Inferior parietal cortex (tissue), 1 donor: ENCODE data around the gene ADNP.
"Not testable (repeated sequence)": the region's sequence is repeated elsewhere in the genome, so short reads cannot be mapped to it uniquely, and the experiment has no call there.

Source experiments
- DNase-seq: peaks from one replicate; pipeline ENCODE4 v3.0.0-alpha.2; 2016; ENCODE audit errors: extremely low spot score

ADNP gene

DNA sequence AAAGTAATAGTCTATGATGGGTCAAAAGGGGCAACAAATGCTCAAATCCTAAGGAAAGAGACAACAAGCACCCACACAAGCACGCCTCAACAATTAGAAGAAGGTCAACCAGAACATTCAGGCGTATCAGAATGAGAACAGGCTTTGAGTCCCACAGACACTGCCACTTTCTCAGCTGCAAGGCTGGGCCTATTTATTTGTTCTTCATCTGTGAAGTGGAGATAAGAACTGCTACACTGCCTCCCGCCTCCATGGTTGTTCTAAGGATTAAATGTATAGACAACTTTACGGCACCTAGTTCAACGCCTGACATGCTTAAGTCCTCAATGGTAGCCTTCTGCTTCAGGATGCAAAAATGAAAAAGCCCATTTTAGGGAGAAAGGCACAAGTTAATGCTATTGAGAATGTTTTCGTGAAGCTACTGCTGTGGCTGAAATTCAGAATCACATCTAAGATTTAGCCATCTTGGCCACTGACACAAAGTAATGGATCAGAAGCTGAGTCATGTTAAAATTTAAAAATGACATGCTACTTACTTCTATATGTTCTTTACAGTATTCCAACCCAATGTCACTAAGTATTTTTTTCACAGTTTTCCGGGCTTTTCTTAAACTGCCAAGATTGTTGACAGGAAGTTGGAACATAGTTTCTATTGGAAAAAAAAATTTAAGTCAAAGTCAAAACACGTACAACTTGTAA, 27.7 kb downstream of the ADNP start:
- no peak for DNase-seq

DNA sequence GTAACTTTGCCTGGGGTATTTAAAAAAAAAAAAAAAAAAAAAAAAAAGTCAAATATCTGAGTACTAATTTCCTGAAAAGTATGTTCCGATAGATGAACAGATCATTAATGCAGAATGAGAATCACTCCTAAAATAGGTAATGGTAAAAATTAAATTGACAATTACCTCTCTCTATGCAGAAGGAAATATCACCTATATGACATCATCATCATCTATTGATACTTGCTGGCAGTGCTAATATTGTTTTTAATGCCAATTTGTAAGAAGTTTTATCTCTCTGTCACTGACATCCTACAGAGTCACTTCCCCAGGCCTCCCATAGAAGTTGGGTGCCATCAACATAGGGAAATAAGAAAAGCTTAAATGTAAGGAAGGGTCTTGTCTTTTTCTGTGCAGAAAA, 29.9 kb downstream of the ADNP start:
- DNase-seq = no peak

DNA sequence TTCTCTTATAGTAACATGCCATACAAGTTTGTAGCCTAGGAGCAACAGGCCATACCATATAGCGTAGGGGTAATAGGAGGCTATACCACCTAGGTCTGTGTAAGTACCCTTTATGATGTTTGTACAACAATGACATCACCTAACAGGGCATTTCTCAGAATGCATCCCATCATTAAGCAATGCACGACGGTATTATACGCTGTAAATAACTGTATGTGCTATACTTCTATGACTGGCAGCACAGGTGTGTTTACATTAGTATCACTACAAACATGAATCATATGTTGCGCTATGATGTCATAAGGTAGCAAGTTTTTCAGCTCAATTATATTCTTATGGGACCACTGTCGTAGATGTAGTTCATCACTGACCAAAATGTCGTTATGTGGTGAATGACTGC, 31.0 kb downstream of the ADNP start:
- no peak for DNase-seq

DNA sequence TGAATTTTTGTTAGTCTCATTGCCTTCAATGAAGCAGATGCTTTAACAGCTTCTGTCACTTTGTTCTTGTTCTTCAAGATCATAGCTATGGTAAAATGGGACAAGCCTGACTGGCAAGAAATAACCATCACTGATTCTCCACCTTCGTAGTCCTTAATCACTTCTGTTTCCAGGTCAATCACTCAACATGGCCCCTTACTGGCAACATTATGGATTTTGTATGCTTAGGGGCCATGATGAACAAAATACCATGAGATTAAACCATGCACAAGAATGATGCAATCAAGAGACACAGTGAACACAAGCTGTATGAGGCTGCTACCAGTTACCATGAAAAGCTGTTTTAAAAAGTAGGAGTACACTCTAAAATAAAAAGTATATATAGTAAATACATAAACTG, 32.8 kb downstream of the ADNP start:
- DNase-seq = no peak

DNA sequence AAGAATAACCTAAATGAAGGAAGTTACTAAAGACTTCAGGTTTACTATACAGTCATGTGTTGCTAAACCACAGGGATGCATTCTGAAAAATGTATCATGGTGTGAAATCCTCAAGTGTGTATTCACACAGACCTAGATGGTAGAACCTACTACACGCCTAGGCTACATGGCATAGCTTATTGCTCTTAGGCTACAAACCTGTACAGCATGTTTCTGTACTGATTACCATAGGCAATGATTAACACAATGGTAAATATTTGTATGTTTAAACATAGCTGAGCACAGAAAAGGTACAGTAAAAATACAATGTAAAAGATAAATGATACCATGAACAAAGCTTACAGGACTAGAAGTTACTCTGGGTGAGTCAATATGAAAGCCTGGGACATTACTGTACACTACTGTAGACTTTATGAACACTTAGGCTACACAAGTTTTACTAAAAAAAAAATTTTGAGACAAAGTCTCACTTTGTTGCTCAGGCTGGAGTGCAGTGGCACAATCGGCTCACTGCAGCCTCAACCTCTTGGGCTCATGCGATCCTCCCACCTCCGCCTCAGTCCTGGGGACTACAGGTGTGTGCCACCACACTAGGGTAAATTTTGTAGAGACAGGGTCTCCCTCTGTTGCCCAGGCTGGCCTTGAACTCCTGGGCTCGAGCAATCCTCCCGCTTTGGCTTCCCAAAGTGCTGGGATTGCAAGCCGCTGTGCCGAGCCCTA, 36.0 kb downstream of the ADNP start:
- no peak for DNase-seq

DNA sequence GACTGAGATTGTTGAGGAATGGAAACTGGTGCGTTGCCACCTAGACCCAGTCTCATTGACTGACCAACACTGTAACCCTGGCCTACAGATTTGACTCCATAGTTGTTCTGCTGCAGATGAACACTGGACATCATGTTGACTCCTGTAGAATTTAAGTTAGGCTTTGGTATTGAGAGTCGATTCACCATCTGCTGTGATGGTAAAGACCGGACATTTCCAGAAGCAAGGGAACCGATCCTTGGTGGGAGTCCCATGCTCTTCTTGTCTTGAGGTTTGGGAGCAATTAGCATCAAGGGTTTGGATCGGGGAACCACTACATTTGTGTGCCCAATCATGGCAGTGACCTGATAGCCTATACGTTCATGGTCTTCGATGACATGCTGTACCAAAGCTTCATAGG, 37.6 kb downstream of the ADNP start:
- no peak for DNase-seq

DNA sequence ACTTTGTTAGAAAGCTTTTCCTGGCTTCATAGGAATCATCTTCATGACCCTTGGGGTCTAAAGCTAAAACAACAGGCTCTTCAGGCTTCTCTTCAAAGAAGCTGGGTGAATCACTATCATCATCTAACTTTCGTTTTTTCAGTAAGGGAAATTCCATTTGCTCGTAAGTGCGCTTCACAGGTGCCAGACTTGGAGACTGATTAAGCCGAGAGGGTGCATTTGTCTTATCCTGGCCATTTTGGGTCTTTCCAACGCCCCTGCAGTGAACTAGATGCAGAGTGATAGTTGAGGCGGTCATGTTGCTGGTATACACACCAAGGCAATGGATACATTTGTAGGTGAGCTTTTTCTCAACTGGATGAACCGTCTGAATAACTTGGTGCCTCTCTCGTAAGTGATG, 38.8 kb downstream of the ADNP start:
- DNase-seq = no peak

DNA sequence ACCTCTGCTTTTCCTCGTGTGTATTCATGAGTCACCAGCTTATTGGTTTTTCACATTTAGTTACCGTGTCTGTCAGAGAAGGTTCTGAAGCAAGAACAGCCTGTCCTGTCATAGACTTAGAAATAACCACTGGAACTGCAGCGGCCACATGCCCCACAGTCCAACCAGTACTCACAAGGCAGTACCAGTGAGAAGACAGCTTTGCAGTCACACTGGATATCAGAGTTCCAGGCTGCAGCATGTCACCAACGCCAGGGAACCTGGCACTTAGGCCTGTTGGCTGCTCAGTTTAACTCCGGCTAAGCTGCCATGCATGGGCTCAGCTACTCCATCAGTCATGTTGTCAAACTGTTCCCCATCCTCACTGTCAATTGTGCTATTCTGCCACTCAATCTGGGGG, 40.1 kb downstream of the ADNP start:
- no peak for DNase-seq

DNA sequence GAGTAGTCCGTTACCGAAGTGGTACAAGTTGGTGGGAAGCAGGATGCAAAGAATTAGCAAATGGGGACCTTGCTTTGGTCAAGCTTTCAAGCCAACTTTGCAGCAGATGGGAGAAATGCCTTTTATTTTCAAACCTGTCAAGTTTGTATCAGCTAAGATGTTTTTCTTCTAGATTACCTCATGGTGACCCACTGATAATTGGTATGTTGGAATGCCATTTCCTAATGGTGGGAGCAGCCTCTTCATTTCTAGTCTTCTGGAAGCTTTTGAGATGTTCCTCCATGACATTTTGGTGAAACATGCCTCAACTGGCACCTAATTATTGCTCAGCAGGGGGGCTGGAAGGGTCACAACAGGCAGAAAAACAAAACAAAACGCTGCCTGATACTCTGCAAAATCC, 43.7 kb downstream of the ADNP start:
- no peak for DNase-seq

DNA sequence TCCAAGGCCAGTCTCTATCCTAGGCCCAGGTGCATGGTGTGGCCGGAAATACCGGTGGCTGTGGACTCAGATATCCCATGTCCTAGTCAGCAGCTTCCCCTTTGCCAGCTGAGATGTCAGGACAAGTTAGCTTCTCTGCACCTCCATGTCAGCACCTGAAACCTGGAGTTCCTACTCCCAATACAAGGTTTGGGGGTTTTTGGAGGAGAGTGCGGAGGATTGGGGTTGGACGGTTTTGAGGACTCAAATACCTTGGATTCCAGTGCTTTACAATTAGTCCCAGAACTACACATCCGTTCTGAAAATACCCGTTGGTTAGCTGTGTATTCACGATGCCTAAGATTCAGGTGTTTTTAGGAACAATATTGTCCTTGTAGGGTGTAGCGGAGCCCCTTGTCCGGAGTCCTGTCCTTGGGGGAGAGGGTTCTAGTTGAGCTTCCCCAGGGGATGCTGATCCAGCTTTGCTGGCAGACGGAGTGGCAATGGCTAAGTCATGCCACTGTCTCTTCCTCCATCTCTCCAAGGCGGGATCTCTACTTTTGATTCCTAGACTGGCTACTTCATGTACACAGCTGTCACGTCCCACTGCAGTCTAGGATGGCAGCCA, 45.0 kb downstream of the ADNP start:
- DNase-seq = no peak

DNA sequence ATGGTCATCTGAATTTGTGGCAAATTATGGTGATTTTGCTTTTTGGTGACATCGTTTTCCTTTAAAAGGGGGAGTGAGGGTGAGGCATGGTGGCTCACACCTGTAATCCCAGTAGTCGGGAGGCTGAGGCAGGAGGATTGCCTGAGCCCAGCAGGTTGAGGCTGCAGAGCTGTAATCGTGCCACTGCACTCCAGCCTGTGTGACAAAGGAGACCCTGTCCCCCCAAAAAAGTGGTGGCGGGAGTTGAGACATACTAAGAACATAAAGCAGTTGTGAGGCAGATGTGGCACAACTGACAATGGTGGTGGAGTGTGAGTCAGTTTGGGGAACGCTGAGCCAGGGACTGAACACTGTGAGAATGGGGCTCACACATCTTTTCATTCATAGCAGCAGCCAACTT, 45.5 kb downstream of the ADNP start:
- no peak for DNase-seq

DNA sequence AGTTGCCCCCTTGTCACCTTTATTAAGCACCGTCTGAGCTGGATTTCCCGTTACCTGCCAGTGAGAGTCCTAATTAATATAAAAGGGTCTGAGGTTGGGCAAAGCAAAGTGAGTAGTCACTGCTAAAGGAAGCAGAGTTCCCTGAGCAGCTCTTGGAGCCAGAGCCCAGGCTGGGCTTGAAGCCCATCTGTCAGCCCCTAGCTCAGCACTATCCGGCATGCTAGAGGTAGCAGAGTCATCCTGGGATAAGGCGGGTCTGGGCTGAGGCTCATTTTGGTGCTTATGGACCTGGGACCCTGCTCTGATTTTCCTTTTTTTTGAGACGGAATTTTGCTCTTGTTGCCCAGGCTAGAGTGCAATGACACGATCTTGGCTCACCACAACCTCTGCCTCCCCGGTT, 46.2 kb downstream of the ADNP start:
- DNase-seq = no peak

DNA sequence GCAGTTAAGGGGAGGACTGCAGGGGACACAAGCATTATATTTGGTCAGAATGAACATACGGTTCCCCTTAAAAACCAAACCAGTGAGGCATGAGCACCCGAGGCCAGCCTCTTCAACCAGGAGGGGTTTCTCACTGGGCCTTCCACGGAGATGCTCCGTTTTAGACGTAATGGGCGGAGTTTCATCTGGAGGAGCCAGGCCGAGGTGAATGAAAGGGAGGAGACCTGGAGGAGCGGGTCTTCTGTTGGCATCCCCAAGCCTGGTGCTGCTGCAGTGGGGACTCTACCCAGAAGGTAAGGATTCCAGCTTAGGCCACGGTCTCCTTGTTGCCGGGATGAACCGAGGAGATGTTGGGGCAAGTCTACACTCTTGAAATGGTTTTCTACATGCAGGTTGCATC, 47.4 kb downstream of the ADNP start:
- no peak for DNase-seq

DNA sequence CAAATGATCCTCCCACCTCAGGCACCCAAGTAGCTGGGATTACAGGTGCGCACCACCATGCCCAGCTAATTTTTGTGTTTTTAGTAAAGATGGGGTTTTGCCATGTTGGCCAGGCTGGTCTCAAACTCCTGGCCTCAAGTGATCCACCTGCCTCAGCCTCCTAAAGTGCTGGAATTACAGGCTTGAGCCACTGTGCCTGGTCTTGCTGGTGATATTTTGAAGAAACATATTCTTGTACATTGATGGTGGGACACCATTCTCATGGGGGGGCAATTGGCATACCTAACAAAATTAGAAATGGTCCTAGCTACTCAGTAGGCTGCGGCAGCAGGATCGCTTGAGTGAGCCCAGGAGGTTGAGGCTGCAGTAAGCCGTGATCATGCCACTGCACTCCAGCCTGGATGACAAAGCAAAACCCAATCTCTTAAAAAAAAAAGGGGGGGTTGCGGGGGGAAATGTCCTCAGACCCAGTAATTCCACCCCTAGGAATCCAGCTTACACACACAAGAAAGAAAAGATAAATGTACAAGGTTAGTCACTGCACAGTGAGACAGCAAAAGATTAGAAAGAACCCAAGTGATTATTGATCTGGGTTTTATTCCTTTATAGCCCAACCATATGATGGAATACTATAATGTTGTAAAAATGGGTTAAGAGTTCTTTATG, 49.3 kb downstream of the ADNP start:
- DNase-seq = not testable (repeated sequence)

DNA sequence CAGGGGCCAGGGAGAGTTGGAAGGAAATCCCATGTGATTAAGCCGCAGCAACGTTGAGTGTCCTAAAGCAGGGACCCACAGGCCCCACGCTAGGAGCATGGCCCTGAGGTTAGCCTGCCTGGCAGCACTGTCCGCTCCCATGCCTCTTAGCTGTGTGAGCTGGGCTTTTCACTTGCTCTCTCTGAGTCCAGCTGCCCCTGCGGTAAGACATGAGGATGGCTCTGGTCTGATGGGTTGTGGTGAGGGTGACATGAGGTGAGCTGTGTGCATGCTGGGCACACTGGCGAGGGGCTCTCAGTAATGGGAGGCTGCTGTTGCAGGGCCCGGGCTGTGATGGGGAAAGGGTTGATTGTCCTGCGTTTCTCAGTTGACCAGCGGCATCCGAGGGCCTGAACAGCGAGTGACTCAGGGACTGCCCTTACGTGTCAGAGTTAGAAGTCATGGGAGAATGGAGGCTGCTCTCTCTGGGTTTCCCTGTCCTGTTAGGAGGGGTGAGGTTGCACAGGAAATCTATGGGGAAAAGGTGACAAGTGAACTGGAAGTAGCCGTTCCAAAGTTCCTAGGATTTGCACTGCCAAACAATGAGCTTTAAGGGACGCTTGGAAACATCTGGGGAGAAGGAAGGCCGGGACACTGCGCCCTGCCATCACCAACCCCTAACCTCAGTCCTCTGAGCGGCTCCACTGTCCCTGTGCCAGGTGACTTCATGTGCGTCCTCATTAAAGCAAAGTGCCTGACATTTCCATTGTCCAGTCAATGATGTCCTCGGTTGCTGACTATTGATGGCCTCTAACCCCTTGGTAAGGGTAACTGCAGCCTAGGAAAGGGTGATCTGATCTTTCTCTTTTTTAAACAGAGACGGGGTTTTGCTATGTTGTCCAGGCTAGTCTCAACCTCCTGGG, 51.3 kb downstream of the ADNP start:
- DNase-seq = no peak

DNA sequence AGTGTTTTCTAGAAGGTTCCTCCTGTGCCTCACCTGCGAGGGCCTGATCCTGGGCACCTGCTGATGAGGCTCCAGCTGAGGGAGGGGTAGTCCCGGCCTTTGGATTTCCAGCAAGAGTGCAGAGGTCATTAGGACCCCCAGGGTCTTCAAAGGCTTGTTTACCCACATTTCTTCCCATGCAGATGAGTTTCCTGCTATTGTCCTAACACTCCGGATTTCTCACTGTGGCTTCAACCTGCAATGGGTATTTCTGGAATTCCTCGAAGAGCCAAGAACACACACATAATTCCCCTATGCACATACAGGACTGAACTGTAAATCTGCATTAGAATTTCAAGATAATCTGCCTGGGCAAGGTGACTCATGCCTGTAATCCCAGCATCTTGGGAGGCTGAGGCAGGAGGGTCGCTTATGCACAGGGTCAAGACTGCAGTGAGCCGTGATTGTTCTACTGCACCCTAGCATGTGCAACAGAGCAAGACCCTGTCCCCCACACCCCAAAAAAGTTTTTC, 53.9 kb downstream of the ADNP start:
- no peak for DNase-seq

DNA sequence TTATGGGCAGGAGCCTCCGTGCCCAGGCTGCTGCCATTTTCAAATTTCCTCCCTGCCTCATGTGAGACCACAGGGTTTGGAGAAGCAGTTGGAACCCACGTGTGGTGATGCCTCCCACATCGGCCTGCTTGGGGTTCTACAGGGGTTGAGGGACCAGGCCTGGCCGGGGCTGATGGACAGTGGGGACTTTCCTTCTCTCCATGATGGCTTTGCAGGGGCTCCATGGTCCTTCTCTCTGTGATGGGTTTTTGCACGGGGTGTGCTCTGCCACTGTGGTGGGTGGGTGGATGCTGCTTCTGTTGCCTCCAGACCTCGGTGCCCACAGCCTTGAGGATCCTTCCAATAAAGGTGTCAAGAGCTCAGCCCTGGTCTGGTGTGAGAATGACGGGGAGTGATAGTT, 54.4 kb downstream of the ADNP start:
- no peak for DNase-seq

DNA sequence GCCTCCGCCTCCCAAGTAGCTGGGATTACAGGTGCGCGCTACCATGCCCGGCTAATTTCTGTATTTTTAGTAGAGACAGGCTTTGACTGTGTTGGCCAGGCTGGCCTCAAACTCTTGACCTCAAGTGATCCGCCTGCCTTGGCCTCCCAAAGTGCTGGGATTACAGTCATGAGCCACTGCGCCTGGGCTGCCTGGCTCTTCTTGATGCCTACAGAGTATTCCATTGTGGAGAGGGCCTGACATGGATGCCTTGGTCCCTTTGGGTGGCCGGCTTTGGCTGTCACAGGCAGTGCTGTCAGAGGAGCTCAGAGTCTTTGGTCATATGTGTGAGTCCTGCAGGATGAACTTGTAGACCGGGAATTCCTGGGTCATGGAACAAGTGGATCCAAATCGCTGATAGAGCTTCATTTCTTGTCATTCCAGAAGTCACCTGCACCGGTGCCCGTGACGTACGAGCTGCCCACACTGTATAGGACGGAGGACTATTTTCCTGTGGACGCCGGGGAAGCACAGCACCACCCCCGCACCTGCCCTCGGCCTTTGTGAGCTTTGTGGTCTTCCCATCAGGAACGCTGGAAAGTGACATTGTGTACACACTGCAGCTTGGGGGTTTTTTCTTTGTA, 55.1 kb downstream of the ADNP start:
- no peak for DNase-seq

DNA sequence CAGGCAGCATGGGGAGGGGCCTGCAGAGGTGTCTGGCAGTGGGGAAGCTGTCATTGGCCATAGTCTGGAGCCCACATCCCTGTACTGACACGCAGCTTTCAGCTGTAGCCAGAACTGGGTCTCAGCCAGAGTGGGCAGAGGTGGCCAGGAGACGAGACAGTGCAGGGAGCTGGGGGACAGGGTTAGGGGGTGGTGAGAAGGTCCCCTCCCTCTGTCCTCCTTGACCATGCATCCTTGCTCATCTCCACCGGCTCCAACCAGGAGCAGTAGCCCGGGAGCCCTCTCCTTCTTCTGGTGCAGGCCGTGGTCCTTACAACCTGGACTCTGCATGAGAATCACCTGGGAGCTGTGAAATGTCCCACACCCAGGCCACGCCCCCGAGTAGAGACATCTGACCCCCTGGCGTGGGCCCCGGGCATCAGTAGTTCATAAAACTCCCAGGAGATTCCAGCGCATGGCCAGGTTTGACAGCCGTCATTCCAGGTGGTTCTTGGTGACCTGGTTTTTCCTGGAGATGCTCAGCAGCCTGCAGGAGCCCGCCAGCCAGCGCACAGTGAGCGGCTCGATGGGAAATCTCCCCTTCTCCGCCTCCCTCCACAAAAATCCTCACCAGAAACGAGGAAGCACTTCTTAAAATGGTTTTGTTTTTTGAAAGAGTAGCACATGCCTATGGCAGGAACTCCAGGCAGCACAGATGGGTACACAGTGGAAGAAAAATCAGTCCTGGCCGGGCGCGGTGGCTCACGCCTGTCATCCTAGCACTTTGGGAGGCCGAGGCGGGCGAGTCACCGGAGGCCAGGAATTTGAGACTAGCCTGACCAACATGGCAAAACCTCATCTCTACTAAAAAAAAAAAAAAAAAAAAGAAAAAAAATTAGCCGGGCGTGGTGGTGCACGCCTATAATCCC, 56.2 kb downstream of the ADNP start:
- DNase-seq = no peak
